Stimulated activated CD4-positive, alpha-beta T cell treated with anti-CD3 and anti-CD28 coated beads, Interleukin-15, amount 100 ng/mL, for 48 hours (primary cell): ENCODE measurements around the gene CCDC197.

Experiments
- DNase-seq, 2 donors: peaks; one replicate each; pipeline ENCODE4 v3.0.0-alpha.2; 2020; ENCODE audit warnings: low read depth in 2 of 2

The CCDC197 gene

DNA sequence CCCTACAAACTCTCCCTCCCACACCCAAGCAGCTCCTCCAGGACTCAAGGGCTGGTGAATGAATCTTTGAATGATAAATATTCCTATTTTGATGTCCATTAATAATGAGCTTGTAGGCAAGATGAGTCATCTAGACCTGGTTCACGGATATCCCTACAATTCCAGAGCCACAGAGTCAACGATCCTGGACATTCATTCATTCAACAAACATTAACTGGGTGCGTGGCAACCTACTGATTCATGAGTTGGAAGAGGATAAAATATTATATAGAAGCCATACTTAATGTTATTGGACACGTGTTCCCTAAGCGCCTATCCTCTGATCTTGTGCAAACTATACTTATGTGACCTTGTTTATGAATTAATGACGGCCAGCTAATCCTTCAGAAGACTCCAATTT, 28.6 kb downstream of the CCDC197 start:
- DNase-seq, result no peak

DNA sequence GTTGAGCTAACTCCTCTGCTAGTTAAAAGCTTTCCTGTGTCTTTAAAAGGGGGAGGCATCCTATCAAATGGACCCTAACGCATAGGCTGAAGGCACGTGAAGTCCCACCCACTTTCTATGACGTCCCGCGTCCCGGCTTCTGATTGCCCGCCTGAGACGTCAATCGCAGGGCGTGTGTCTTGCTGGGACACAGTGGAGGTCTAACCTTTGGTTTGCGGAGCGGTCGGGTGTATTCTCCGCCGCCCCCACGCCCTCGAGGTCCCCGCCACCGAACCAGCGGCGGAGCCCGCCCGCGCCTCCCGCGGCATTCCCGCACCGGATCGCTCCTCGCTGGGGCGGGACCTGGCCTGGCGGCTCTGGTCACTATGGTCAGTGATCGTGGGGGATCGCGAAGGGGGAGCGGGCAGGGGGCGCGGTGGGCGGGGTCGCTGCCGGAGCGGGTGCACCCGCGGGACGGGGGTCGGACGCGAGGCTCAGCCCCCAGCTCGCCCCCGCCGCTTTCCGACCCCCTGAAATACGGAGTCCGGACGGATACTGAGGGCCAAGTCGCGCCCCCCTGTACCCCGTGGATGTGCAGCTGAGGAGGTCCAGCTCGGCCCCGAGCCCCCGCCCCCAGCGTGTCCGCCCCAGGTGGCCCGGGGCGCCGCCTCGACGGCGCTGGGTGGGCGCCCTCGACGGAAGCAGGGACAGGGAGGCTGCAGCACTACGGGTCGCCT, 29.2 kb downstream of the CCDC197 start, which contains the start of gene OTUB2:
Gene OTUB2 (plus strand): TSS at position 168 of the 716 bp plus-strand sequence. CDS start 198 bp downstream, at position 366.
- peak; percentile 94 to 95 for DNase-seq

GRCh38 chr14:94026889-94027469, 29.9 kb downstream of the CCDC197 start:
- DNase-seq, result no peak

DNA sequence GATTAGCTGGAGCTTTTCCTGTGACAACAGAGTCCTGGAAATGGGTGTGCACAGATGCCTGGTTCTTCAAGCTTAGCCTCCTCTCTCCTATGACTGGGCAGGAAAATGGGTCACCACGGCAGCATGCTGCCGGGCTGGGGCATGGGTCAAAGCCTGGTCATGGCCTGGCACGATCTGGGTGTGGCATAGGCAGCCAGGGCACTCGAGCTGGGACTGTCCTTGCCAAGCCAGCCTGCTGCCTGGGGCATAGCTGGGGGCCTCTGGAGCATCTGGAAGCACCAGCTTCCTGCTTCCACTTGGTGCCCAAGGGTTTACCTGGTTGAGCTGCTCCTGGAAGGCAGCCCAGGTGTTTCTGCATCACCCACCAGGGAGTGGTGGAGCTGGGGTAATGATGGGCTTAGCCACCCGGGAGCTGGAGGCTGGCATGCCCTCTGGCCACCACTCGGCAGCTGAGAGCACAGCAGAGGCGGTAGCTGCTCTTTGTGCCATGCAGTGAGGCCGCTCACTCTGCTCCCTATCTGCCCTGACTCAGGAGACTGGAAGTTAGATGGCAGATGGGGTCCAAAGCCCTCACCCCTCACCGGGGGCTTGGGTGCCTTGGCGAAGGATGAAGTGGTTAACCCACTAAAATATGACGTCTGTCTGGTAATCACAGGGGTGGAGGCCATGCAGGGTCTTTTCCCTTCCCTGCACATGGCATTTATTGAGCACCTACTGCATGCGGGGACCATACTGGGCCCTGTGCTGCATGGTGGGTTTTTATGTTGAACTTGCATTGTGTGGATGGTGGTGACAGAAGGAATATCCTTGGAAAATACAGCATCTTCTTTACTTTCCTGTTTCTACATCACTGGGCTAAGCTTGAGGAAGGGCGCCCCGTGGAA, 30.7 kb downstream of the CCDC197 start:
- no peak for DNase-seq

- peak in 1 of 2 donors; percentile 29 for DNase-seq
Measured at GRCh38 chr14:94028450-94028826, 31.3 kb downstream of the CCDC197 start.

GRCh38 chr14:94029265-94029664, 32.2 kb downstream of the CCDC197 start:
- no peak for DNase-seq

- DNase-seq, result no peak
Measured at GRCh38 chr14:94029671-94030203, 32.6 kb downstream of the CCDC197 start.

GRCh38 chr14:94030571-94030970, 33.5 kb downstream of the CCDC197 start:
- DNase-seq, result no peak

GRCh38 chr14:94031161-94031882, 34.2 kb downstream of the CCDC197 start:
- no peak for DNase-seq

DNA sequence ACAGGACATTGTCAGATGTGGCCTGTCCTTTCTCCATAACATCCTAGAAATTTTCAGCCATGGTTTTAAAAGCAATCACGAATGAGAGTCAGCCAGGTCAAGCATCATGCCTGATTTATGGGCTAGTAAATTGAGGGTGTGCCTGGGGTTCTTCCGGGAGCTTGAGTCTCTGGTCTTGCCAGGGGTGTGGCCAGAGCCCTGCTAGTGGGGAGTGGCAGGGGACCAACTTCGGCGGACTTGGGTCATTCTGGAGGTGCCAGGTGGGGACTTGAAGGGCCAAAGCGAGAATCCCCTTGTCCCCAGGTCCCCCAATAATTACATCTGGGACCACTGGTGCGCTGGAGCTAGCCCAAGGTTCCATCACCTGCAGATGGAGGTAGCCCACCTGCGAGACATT, 34.8 kb downstream of the CCDC197 start:
- DNase-seq, result no peak

GRCh38 chr14:94034886-94035285, 37.8 kb downstream of the CCDC197 start:
- no peak for DNase-seq

DNA sequence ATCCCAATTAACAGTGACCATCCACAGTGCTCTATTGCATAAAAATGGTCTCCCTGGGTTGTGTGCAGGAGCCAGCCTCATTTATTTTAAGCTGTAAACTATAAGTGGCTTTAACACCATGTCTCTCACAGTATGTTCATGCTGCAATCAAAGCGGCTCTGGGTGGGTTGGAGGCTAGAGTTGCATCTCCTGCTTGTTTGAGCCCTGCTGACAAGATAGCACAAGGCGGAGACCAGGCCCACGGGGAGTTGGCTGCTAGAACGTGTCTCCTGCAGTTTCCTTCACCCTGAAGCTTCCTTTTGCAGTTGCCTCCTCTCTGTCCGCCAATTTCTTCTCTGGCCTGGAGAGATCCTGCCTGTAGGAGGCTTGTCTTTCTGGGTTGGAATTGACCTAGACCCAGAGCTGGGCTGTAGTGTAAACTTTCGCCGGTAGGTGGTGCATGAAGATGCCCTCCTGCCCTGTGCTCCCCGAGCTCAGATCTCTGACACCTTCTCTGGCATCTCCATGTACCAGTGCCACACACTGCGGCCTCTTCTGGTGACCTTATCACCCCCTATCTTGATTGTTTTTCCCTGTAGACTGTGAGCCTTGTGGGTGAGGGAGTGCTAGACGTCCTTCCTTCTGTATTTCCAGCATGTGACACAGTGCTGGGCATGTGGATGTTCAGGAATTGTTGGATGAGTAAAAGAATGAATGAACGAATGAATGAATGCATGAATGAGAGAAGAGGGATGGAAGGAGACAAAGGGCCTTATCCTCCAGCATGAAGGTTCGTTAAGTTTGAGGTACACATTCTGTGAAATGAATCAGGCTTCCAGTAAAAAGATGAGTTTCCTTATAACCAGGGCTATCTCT, 39.4 kb downstream of the CCDC197 start:
- peak; percentile 56 to 68 for DNase-seq

DNA sequence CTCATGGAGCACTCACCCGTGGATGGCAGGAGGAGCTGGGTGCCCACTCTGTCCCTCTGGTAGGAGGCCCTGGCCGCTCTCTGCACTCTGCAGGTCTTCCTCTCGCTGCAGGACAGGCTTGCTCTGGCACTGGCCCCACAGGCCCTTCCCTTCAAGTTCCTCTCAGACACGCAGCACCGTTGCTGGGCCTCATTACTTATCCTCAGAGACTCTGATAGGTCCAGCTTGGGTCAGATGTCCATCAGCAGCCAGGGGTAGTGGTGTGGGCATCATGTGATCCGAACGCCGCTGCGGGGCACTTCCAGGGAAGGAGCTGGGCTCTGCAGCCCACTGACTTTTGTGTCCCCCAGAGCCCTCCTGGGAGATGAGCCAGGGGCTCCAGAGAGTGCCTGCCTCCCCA, 40.9 kb downstream of the CCDC197 start:
- DNase-seq, result no peak

DNA sequence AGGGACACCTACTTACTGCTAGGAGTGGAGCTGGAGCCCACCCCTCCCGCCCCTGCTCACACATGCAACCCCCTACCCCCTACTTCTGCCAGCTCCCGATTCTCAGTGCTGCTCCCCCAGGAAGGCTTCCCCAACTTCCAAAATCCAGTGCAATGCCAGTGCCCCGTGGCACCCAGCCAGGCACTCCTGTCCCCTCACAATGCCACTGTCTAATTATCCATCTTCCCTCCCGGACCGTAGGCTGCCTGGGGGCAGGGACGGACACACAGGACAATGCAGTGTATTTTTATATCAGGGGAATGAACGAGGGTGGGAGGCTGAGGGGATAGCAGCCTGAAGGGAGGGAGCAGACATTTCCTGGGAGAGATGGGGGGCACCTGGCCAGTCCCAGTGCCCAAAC, 41.4 kb downstream of the CCDC197 start:
- no peak for DNase-seq

- DNase-seq, result no peak
Measured at GRCh38 chr14:94038921-94039629, 42.0 kb downstream of the CCDC197 start.

GRCh38 chr14:94040247-94040646, 43.1 kb downstream of the CCDC197 start:
- no peak for DNase-seq

GRCh38 chr14:94040796-94041195, 43.7 kb downstream of the CCDC197 start:
- DNase-seq, result no peak

- DNase-seq, result no peak
Measured at GRCh38 chr14:94041551-94042346, 44.6 kb downstream of the CCDC197 start.

DNA sequence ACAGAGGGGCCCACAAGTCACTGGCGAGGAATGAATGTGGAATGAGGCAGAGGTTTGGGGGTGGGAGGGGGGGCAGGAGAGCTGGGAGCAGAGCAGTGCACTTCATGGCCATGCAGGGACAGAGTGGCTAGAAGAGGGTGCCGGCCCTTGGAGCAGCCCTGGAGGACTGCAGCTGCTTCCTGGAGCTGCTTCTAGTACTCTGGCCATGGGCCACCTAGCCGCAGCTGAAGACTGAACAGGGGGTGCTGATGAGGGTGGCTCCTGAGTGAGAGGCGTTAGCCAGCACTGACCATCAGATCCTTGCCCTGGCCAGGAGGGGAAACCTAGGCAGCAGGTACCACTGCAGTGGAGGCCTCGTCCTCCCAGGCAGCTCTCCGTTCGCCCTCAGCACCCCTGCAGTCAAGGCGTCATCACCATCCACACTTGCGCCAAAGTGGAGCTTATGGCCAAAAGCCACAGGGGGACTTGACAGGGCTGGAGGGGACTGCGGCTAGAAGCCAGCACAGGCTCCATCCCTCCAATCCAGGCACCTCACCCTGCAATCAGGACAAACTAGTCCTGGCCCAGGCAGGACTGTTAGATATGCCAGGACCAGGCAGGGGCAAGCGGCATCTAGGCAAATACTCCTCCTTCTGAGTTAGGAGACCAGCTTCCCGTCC, 45.5 kb downstream of the CCDC197 start:
- no peak for DNase-seq
